Thyroid gland (tissue), 4 donors: ENCODE data around the gene ZP1. TPM values are rescaled to one million over a fixed set of nuclear protein-coding genes. Genes with fewer than 3 reads are reported as not detected.

Experiments
- DNase-seq, 2 donors: peaks; one replicate each; pipeline ENCODE4 v3.0.0-alpha.2; 2019
- H3K27ac ChIP-seq, 3 donors: fragments of 200-600 bp; sonication (generic); 1 replicate in 2 of 3; 2 replicates in 1 of 3; pipeline ENCODE4 v1.5.1; 2016 to 2019; ENCODE audit warnings: mild to moderate bottlenecking in 1 of 3, moderate library complexity in 1 of 3
- H3K27me3 ChIP-seq: fragments of 200-600 bp; sonication (generic); one replicate; pipeline ENCODE4 v1.5.1; 2019
- H3K36me3 ChIP-seq, 2 donors: fragments of 200-600 bp; sonication (generic); one replicate each; pipeline ENCODE4 v1.5.1; 2016 to 2019
- H3K4me1 ChIP-seq, 2 donors: fragments of 200-600 bp; sonication (generic); one replicate each; pipeline ENCODE4 v1.5.1; 2017 to 2019
- H3K4me3 ChIP-seq, 3 donors: fragments of 200-600 bp; sonication (generic); replicated peaks in 1 of 3; 1 replicate in 2 of 3; 2 replicates in 1 of 3; pipeline ENCODE4 v1.5.1; 2016; ENCODE audit warnings: mild to moderate bottlenecking in 1 of 3
- H3K9me3 ChIP-seq: fragments of 200-600 bp; sonication (generic); one replicate; pipeline ENCODE4 v1.5.1; 2017
- POLR2A ChIP-seq, 2 donors: fragments of 450-650 bp; IDR thresholded peaks; one replicate each; pipeline ENCODE4 v1.6.1; 2017; ENCODE audit warnings: antibody characterized with exemption in 2 of 2, mild to moderate bottlenecking in 2 of 2, moderate library complexity in 1 of 2
- WGBS, 2 donors: methylation state at CpG; one replicate each; pipeline ENCODE4 v1.1.5; 2017; 5-methylcytosine and 5-hydroxymethylcytosine counted together
- intact Hi-C: fragments of 100-400 bp; cut with DNase I; formaldehyde crosslinking; loops from one replicate; pipeline ENCODE4 v1.15.1; 2023
- total RNA-seq, 4 donors: library from RNA; depleted of rRNA; stranded (reverse); fragments of >200 nt; gene quantifications; one replicate each; pipeline ENCODE4 v1.2.3, GENCODE V29; 2016
- TF ChIP-seq, protein P1 (sequence below), 6 experiments: fragments of 200-600 bp in 3 of 6; fragments of 450-650 bp in 3 of 6; sonication (generic) in 3 of 6; IDR thresholded peaks; one replicate each; pipeline ENCODE4 v1.5.1; 2016 to 2019; ENCODE audit warnings: antibody characterized with exemption in 6 of 6, mild to moderate bottlenecking in 2 of 6, inconsistent platforms in 1 of 6, moderate library complexity in 1 of 6

The ZP1 gene
- total RNA-seq, 4 donors from 2014 or later = not detected

DNA sequence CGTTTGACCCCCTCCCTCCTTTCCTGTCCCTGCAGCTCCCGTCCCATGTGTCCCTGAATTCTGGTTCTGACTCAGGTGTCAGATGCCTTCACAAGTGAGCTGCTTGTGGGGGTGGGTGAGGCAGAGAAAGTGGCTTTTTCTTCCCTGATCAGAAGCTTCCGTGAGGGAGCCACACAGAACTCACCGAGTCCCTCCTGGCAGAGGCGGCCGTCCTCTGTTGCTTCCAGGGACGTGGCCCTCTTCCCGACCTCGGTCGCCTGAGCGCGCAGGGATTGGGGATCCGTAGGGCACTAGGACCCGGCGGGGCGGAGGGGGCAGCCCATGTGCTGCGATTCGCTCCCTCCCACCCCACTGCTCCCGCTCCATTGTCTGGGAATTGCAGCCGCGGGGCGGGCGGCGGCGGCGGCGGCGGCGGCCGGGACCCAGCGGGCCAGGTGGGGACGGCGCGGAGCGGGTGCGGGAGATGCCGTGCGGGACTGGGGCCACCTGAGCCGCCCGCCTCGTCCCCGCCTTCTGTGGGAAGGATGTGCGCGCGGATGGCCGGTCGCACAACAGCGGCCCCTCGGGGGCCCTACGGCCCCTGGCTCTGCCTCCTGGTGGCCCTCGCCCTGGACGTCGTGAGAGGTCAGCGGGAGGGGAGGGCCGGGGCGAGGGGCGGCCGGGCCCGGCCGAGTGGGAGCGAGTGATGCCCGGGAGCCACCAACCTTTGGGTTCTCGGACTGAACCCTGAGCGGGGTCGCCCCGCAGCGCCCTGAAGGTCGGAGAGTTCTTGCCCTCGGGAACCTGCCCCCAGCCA is 57.0 kb downstream of the ZP1 start, which contains the start of gene TMEM132A:
TMEM132A (plus strand) TSS at position 351 of the 796 bp plus-strand sequence; CDS start at position 525, 174 bp downstream.
- TF ChIP-seq, protein P1, sequence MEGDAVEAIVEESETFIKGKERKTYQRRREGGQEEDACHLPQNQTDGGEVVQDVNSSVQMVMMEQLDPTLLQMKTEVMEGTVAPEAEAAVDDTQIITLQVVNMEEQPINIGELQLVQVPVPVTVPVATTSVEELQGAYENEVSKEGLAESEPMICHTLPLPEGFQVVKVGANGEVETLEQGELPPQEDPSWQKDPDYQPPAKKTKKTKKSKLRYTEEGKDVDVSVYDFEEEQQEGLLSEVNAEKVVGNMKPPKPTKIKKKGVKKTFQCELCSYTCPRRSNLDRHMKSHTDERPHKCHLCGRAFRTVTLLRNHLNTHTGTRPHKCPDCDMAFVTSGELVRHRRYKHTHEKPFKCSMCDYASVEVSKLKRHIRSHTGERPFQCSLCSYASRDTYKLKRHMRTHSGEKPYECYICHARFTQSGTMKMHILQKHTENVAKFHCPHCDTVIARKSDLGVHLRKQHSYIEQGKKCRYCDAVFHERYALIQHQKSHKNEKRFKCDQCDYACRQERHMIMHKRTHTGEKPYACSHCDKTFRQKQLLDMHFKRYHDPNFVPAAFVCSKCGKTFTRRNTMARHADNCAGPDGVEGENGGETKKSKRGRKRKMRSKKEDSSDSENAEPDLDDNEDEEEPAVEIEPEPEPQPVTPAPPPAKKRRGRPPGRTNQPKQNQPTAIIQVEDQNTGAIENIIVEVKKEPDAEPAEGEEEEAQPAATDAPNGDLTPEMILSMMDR (IDR thresholded peaks at IDR 0.05) = peak in 1 of 6 experiments; percentile 3
- no peak for TF ChIP-seq POLR2A (IDR thresholded peaks at IDR 0.05)
- Histone ChIP-seq H3K27ac (no peak within 1 kb of the TSS), H3K27me3 (peaks cover 5% of the 10 kb centered on the region), H3K4me1 (peaks cover 10 to 24% of the 10 kb centered on the region in 2 donors), H3K36me3 (peaks cover 30 to 36% of the 10 kb centered on the region in 2 donors), H3K9me3 (no peaks in the 10 kb centered on the region), H3K4me3 (peak within 1 kb of the TSS in 1 of 3 donors; percentile 47)
- peak; percentile 56 to 62 for DNase-seq
- intact Hi-C loops = no loop called here
- WGBS, 2 donors = 0% methylated on average over 6 to 16 of the region's 69 CpGs

Other genes starting within 250 kb of the ZP1 start
- gene MS4A8, start 167.9 kb upstream of the ZP1 start, total RNA-seq = not detected
- not detected for gene MS4A18, start 142.8 kb upstream of the ZP1 start, total RNA-seq
- not detected for gene MS4A15, start 110.7 kb upstream of the ZP1 start, total RNA-seq
- not detected for gene MS4A10, start 82.2 kb upstream of the ZP1 start, total RNA-seq
- gene CCDC86, start 25.4 kb upstream of the ZP1 start, total RNA-seq = 10 to 100 TPM in 2 of 4 donors, 1 to 10 TPM in 2; 6.7 to 19.6 (median 14.2) TPM
- gene PTGDR2, start 11.6 kb upstream of the ZP1 start, total RNA-seq = under 1 TPM in 1 of 4 donors, not detected in 3; 0.11 TPM
- gene PRPF19, start 39.0 kb downstream of the ZP1 start, total RNA-seq = 10 to 100 TPM; 38.0 to 94.4 (median 71.5) TPM
- gene TMEM109, start 46.6 kb downstream of the ZP1 start, total RNA-seq = 100 to 1,000 TPM in 2 of 4 donors, 10 to 100 TPM in 2; 61.9 to 105 (median 96.0) TPM
- gene TMEM132A, start 56.9 kb downstream of the ZP1 start, total RNA-seq = 1 to 10 TPM; 3.3 to 8.3 (median 3.9) TPM
- 10 to 100 TPM in 2 of 4 donors, 1 to 10 TPM in 2; 6.3 to 16.5 (median 8.9) TPM for gene SLC15A3, start 84.6 kb downstream of the ZP1 start, total RNA-seq
- gene CD6, start 104.1 kb downstream of the ZP1 start, total RNA-seq = 1 to 10 TPM in 1 of 4 donors, under 1 TPM in 3; 0.40 to 2.7 (median 0.69) TPM
- under 1 TPM in 3 of 4 donors, not detected in 1; 0.56 to 0.83 (median 0.81) TPM for gene CD5, start 234.9 kb downstream of the ZP1 start, total RNA-seq